OCI-LY7 (cell line): ENCODE measurements around the gene APOC1. TPM values are rescaled to one million over a fixed set of nuclear protein-coding genes. Genes with fewer than 3 reads are reported as not detected.
"Not testable (repeated sequence)": the region's sequence is repeated elsewhere in the genome, so short reads cannot be mapped to it uniquely, and the experiment has no call there.

Experiments
- BruUV-seq: library from RNA; stranded (reverse); fragments of 400-500 nt; replicated peaks from 2 replicates; lab custom pipeline; 2021; lab: Mats Ljungman, UMichigan
- CTCF ChIA-PET: fragments of 300-600 bp; sonication (Branson Sonifier 250); formaldehyde crosslinking; loops from one replicate; lab custom pipeline; 2022; ENCODE audit warnings: antibody characterized with exemption; ENCODE audit not compliant: unreplicated experiment; lab: Charles Lee
- POLR2A ChIA-PET: fragments of 300-600 bp; sonication (Branson Sonifier 250); formaldehyde crosslinking; loops from one replicate; lab custom pipeline; 2022; ENCODE audit warnings: antibody characterized with exemption; lab: Charles Lee
- DNase-seq: peaks from one replicate; pipeline ENCODE4 v3.0.0-alpha.2; 2015; ENCODE audit warnings: low spot score
- H2AFZ ChIP-seq: fragments of 200-600 bp; sonication (generic), shearing (Covaris generic); 2 replicates; pipeline ENCODE4 v1.6.1; 2014; ENCODE audit warnings: mild to moderate bottlenecking, antibody characterized with exemption, low read length, moderate library complexity
- H3K27ac ChIP-seq: fragments of 200-600 bp; sonication (generic); 2 replicates; pipeline ENCODE4 v1.5.1; 2014; ENCODE audit warnings: mixed run types, low read depth, mild to moderate bottlenecking, moderate library complexity, low read length, inconsistent platforms; ENCODE audit not compliant: poor library complexity, severe bottlenecking
- H3K36me3 ChIP-seq: fragments of 200-600 bp; sonication (generic); 2 replicates; pipeline ENCODE4 v1.6.1; 2014; ENCODE audit warnings: mild to moderate bottlenecking, antibody characterized with exemption, low read length, moderate library complexity, mixed read lengths; ENCODE audit not compliant: insufficient read depth
- H3K4me1 ChIP-seq: fragments of 200-600 bp; sonication (generic); 2 replicates; pipeline ENCODE4 v1.5.1; 2014; ENCODE audit warnings: mild to moderate bottlenecking, low read length; ENCODE audit not compliant: insufficient read depth, poor library complexity, severe bottlenecking
- H3K4me2 ChIP-seq: fragments of 200-600 bp; sonication (generic); 2 replicates; pipeline ENCODE4 v1.6.1; 2014; ENCODE audit warnings: mild to moderate bottlenecking, low read length
- H3K4me3 ChIP-seq: fragments of 200-600 bp; sonication (generic); 2 replicates; pipeline ENCODE4 v1.5.1; 2014; ENCODE audit warnings: mild to moderate bottlenecking, low read depth, low read length; ENCODE audit not compliant: poor library complexity, severe bottlenecking
- H3K79me2 ChIP-seq: fragments of 200-600 bp; sonication (generic); 2 replicates; pipeline ENCODE4 v1.6.1; 2016; ENCODE audit warnings: low read depth, mild to moderate bottlenecking, low read length, moderate library complexity, mixed read lengths; ENCODE audit not compliant: insufficient read depth
- H3K9me2 ChIP-seq: fragments of 200-600 bp; sonication (generic); 2 replicates; pipeline ENCODE4 v1.6.1; 2016; ENCODE audit warnings: mild to moderate bottlenecking, low read length, mixed read lengths; ENCODE audit not compliant: insufficient read depth
- H3K9me3 ChIP-seq: fragments of 200-600 bp; sonication (generic); 2 replicates; pipeline ENCODE4 v1.6.1; 2014; ENCODE audit warnings: mild to moderate bottlenecking, mixed run types, low read length, mixed read lengths
- H4K20me1 ChIP-seq: fragments of 200-600 bp; sonication (generic); 2 replicates; pipeline ENCODE4 v1.6.1; 2014; ENCODE audit warnings: mild to moderate bottlenecking, antibody characterized with exemption, low read length, moderate library complexity, mixed read lengths; ENCODE audit not compliant: insufficient read depth
- CTCF ChIP-seq: fragments of 200-600 bp; sonication (generic); conservative IDR thresholded peaks from 2 replicates; pipeline ENCODE4 v1.5.1; 2014; ENCODE audit warnings: mild to moderate bottlenecking, antibody characterized with exemption, low read length, moderate library complexity, mixed read lengths
- EZH2phosphoT487 ChIP-seq: fragments of 200-600 bp; sonication (generic); IDR thresholded peaks from 2 replicates; pipeline ENCODE4 v1.6.1; 2018; ENCODE audit warnings: low read depth, borderline replicate concordance, mild to moderate bottlenecking, mixed run types, antibody characterized with exemption, low read length, moderate library complexity, mixed read lengths
- intact Hi-C: fragments of 100-400 bp; cut with micrococcal nuclease; formaldehyde crosslinking; loops from one replicate; pipeline ENCODE4 v1.10.0; 2022; ENCODE audit not compliant: unreplicated experiment
- total RNA-seq, 2 experiments: library from RNA; depleted of rRNA in 1 of 2; stranded (reverse); fragments of >200 nt in 1 of 2; shearing (Covaris generic) in 1 of 2; gene quantifications; 2 replicates each; pipeline ENCODE4 v1.2.3, GENCODE V29; 2014 to 2022

Gene APOC1
- total RNA-seq, 2 experiments from 2014 or later = 1.9 TPM; not detected in 1

GRCh38 chr19:44908074-44908835 lies 6.2 kb upstream of the APOC1 start:
- H3K9me2 ChIP-seq = no peaks in the 10 kb centered on the region
- BruUV-seq = no TSS peak
- no peaks in the 10 kb centered on the region for H4K20me1 ChIP-seq
- H3K27ac ChIP-seq = no peak overlapping the region
- no peaks in the 10 kb centered on the region for H3K79me2 ChIP-seq
- H3K4me3 ChIP-seq = no peak overlapping the region
- CTCF ChIA-PET = interaction anchor here (0.6 kb wide), 1 partner anchor 66 kb away, joined by 3 read pairs; no protein-coding TSS in a partner anchor
- H3K4me1 ChIP-seq = peaks cover 15% of the 10 kb centered on the region
- TF ChIP-seq EZH2phosphoT487 (no peak), CTCF (no peak)
- H3K36me3 ChIP-seq = peaks cover 16% of the 10 kb centered on the region
- H2AFZ ChIP-seq = no peak overlapping the region
- intact Hi-C loops = no loop called here
- H3K4me2 ChIP-seq = no peak overlapping the region
- POLR2A ChIA-PET = no interaction called here
- DNase-seq = no peak
- no peaks in the 10 kb centered on the region for H3K9me3 ChIP-seq

GRCh38 chr19:44908836-44909261 lies 5.6 kb upstream of the APOC1 start:
- no peak for DNase-seq
- POLR2A ChIA-PET = no interaction called here
- CTCF ChIA-PET = no interaction called here
- Histone ChIP-seq H3K4me2 (no peak overlapping the region), H3K27ac (no peak overlapping the region), H3K36me3 (peaks cover 10% of the 10 kb centered on the region; the same call in 1 of the 2 replicates), H3K9me3 (no peaks in the 10 kb centered on the region), H3K4me1 (peaks cover 12% of the 10 kb centered on the region), H3K9me2 (no peaks in the 10 kb centered on the region), H2AFZ (no peak overlapping the region), H3K79me2 (no peaks in the 10 kb centered on the region), H3K4me3 (no peak overlapping the region), H4K20me1 (no peaks in the 10 kb centered on the region)
- intact Hi-C loops = no loop called here
- TF ChIP-seq CTCF = no peak
- TF ChIP-seq EZH2phosphoT487 = no peak
- no TSS peak for BruUV-seq

- intact Hi-C loops = loop anchor here (2.0 kb wide), 1 partner anchor 41 kb away; no protein-coding TSS in a partner anchor
- BruUV-seq = no TSS peak
- Histone ChIP-seq H3K9me3 (no peaks in the 10 kb centered on the region), H4K20me1 (no peaks in the 10 kb centered on the region), H3K79me2 (no peaks in the 10 kb centered on the region), H2AFZ (no peak overlapping the region), H3K4me1 (peaks cover 13% of the 10 kb centered on the region), H3K27ac (no peak overlapping the region), H3K36me3 (0 out of 2 replicates have a peak, but pooled peaks cover under 1% of the 10 kb centered on the region), H3K9me2 (no peaks in the 10 kb centered on the region), H3K4me2 (no peak overlapping the region), H3K4me3 (no peak overlapping the region)
- TF ChIP-seq EZH2phosphoT487 (no peak), CTCF (no peak)
- CTCF ChIA-PET = no interaction called here
- POLR2A ChIA-PET = interaction anchor here (0.6 kb wide), 2 partner anchors 32 to 40 kb away, joined by 3 to 4 read pairs; no protein-coding TSS in a partner anchor
- no peak for DNase-seq
Measured at GRCh38 chr19:44909775-44910174, 4.6 kb upstream of the APOC1 start.

- H3K9me2 ChIP-seq, H3K4me2 ChIP-seq, H3K4me1 ChIP-seq, CTCF ChIA-PET, H3K4me3 ChIP-seq, POLR2A ChIA-PET, BruUV-seq, H3K9me3 ChIP-seq, H3K79me2 ChIP-seq, H3K27ac ChIP-seq, H3K36me3 ChIP-seq, DNase-seq, H4K20me1 ChIP-seq, H2AFZ ChIP-seq: not testable (repeated sequence)
- intact Hi-C loops = loop anchor here (2.0 kb wide), 1 partner anchor 39 kb away; no protein-coding TSS in a partner anchor
Measured at GRCh38 chr19:44911896-44912295, 2.5 kb upstream of the APOC1 start.
